ENCODE data around the gene SPTBN1. TPM values are rescaled to one million over a fixed set of nuclear protein-coding genes. Genes with fewer than 3 reads are reported as not detected.

SPTBN1 gene
- total and polyA plus RNA-seq, 2 of the 13 experiments (the other 11 are each of a cell fraction or from before 2014, with no cell fraction given) = 123 to 299 TPM

GRCh38 chr2:54603796-54604195 lies 147.7 kb downstream of the SPTBN1 start:
- ATAC-seq (no peak), FAIRE-seq (no peak), DNase-seq (ENCODE audit: low spot score) (no peak)
- BruUV-seq (replicated peaks) = no TSS peak
- Histone ChIP-seq H3K9ac (ENCODE audit: insufficient read depth, low read depth, low read length) (no peak overlapping the region), H3K4me1 (ENCODE audit: insufficient read depth, low read length) (peaks cover 83% of the 10 kb centered on the region), H2AFZ (ENCODE audit: low read length) (no peak overlapping the region), H4K20me1 (ENCODE audit: insufficient read depth, low read length) (peaks cover 97% of the 10 kb centered on the region), H3K36me3 (replicated peaks in 1 of 2; ENCODE audit: control insufficient read depth in 1 of 2, insufficient read depth in 2 of 2, low read length in 2 of 2) (peaks cover 39 to 84% of the 10 kb centered on the region in 2 experiments), H3K4me3 (replicated peaks in 1 of 3; ENCODE audit: insufficient read depth in 1 of 3, low read depth in 2 of 3, low read length in 3 of 3) (no peak overlapping the region), H3K27me3 (ENCODE audit: control insufficient read depth in 1 of 2, insufficient read depth in 2 of 2, low read length in 2 of 2) (no peaks in the 10 kb centered on the region), H3K9me3 (ENCODE audit: low read length) (no peaks in the 10 kb centered on the region), H3K4me2 (ENCODE audit: low read depth, low read length) (no peak overlapping the region), H3K79me2 (ENCODE audit: insufficient read depth, low read length) (peaks cover 100% of the 10 kb centered on the region), H3K27ac (ENCODE audit: extremely low read length, insufficient read depth, low read length) (no peak overlapping the region)
- WGBS (ENCODE audit: low lambda C conversion rate) = 100% methylated on average over 1 of the region's 1 CpG
- ChIA-PET CTCF (ENCODE audit: low intra/inter-chr PET ratio, low total read pairs) (no interaction called here), POLR2A (interaction anchor here (0.7 kb wide), 1 partner anchor 44 kb away, joined by 5 read pairs; no protein-coding TSS in a partner anchor)
- in situ Hi-C loops (cut with HindIII; ENCODE audit: extremely low pct_ligation_motif_present, low pct_unique_long_range_greater_than_20kb) = no loop called here
- TF ChIP-seq SOX13 (IDR thresholded peaks at IDR 0.05) (no peak), SOX13 (CRISPR knock-in tag; conservative IDR thresholded peaks at IDR 0.05 in 1 of 2, IDR thresholded peaks at IDR 0.05 in 1 of 2) (no peak), SPEN (CRISPR knock-in tag; IDR thresholded peaks at IDR 0.05; ENCODE audit: low read depth) (no peak), ZNF567 (CRISPR knock-in tag; IDR thresholded peaks at IDR 0.05; ENCODE audit: borderline replicate concordance) (no peak), LCORL (IDR thresholded peaks at IDR 0.05) (no peak), LCORL (CRISPR knock-in tag; IDR thresholded peaks at IDR 0.05) (no peak), HES4 (CRISPR knock-in tag; IDR thresholded peaks at IDR 0.05; ENCODE audit: borderline replicate concordance) (no peak), NKX3-1 (CRISPR knock-in tag; IDR thresholded peaks at IDR 0.05) (no peak), ZNF17 (CRISPR knock-in tag; IDR thresholded peaks at IDR 0.05) (no peak), POLR2G (IDR thresholded peaks at IDR 0.05; ENCODE audit: low read depth, low read length) (0 out of 2 replicates have a peak, but pooled peaks have one; percentile 13), YEATS4 (CRISPR knock-in tag; IDR thresholded peaks at IDR 0.05; ENCODE audit: borderline replicate concordance) (no peak)
- intact Hi-C loops (cut with micrococcal nuclease; ENCODE audit: unreplicated experiment) = no loop called here
